Activated CD8-positive, alpha-beta T cell treated with anti-CD3 and anti-CD28 coated beads for 36 hours (primary cell): ENCODE measurements around the gene OLFM2. TPM values are rescaled to one million over a fixed set of nuclear protein-coding genes. Genes with fewer than 3 reads are reported as not detected.

Experiments used
- ATAC-seq: fragments of 200-7000 bp; cut with Tn5 transposase; one replicate; pipeline ENCODE4 v1.10.0; 2021; ENCODE audit warnings: mild to moderate bottlenecking, moderate library complexity
- CTCF ChIA-PET: fragments of 350-600 bp; sonication (Branson Sonifier 250); formaldehyde crosslinking; loops from one replicate; lab custom pipeline; 2021; ENCODE audit warnings: antibody characterized with exemption; lab: Charles Lee
- POLR2A ChIA-PET: fragments of 350-600 bp; sonication (Branson Sonifier 250); formaldehyde crosslinking; loops from one replicate; lab custom pipeline; 2021; ENCODE audit warnings: antibody characterized with exemption; lab: Charles Lee
- DNase-seq: peaks from one replicate; pipeline ENCODE4 v3.0.0-alpha.2; 2020
- H3K27ac Mint-ChIP-seq: one replicate; pipeline ENCODE4 v1.8.0; 2021; ENCODE audit warnings: mild to moderate bottlenecking, mixed read lengths
- H3K27me3 Mint-ChIP-seq: one replicate; pipeline ENCODE4 v1.8.0; 2021; ENCODE audit warnings: mixed read lengths
- H3K36me3 Mint-ChIP-seq: one replicate; pipeline ENCODE4 v1.8.0; 2021; ENCODE audit warnings: low read depth, mixed read lengths
- H3K4me1 Mint-ChIP-seq: one replicate; pipeline ENCODE4 v1.8.0; 2021; ENCODE audit warnings: low read depth, mixed read lengths
- H3K4me3 Mint-ChIP-seq: one replicate; pipeline ENCODE4 v1.8.0; 2021; ENCODE audit warnings: mild to moderate bottlenecking, moderate library complexity, mixed read lengths
- H3K9me3 Mint-ChIP-seq: one replicate; pipeline ENCODE4 v1.8.0; 2021; ENCODE audit warnings: mixed read lengths
- intact Hi-C: fragments of 100-400 bp; cut with micrococcal nuclease; formaldehyde crosslinking; loops from one replicate; pipeline ENCODE4 v1.10.0; 2022
- total RNA-seq, 2 experiments: library from RNA; stranded (reverse); gene quantifications; one replicate each; pipeline ENCODE4 v1.2.3, GENCODE V29; 2021
- TF ChIP-seq, protein P1 (sequence below): fragments of 200-600 bp; IDR thresholded peaks from one replicate; pipeline ENCODE4 v1.8.0; 2022; ENCODE audit warnings: antibody characterized with exemption, mild to moderate bottlenecking

The OLFM2 gene
- total RNA-seq, 2 experiments from 2014 or later, result 2.7 to 3.2 TPM

DNA sequence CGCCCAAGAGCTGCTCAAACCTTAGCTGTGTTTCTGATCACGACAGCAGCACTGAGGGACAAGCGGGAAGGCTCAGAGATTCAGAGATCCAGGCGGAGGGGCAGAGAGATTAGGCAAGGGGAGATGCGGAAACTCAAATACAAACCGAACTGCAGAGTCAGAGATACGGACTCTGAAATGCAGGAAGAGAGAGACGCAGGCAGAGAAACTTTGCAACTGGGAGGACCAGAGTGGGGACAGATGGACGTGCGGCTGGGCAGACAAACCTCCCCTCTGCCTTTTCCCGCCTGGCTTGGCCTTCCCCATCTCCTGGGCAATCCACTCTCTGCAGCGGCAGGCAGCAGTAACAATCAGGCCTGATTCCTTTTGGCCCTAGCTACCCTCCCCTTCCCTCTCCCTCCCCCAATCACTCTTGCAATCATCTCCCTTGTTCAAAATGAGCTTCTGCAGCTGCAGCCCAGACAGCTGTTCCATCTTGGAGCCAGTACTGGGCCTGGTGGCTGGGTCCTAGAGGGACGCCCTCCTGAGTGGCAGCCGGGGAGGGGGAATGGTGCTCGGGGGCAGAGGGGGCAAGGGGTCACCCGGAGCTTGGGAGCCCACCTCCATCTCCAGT, 29.7 kb downstream of the OLFM2 start:
- H3K4me3 Mint-ChIP-seq, result no peak overlapping the region
- H3K27ac Mint-ChIP-seq, result no peak overlapping the region
- peaks cover 3% of the 10 kb centered on the region for H3K27me3 Mint-ChIP-seq
- no peak for ATAC-seq
- no peaks in the 10 kb centered on the region for H3K36me3 Mint-ChIP-seq
- ChIA-PET CTCF (no interaction called here), POLR2A (interaction anchor here (1.0 kb wide), 1 partner anchor 9 kb away, joined by 3 read pairs; no protein-coding TSS in a partner anchor)
- DNase-seq, result no peak
- H3K9me3 Mint-ChIP-seq, result no peaks in the 10 kb centered on the region
- H3K4me1 Mint-ChIP-seq, result no peaks in the 10 kb centered on the region
- TF ChIP-seq, protein P1, sequence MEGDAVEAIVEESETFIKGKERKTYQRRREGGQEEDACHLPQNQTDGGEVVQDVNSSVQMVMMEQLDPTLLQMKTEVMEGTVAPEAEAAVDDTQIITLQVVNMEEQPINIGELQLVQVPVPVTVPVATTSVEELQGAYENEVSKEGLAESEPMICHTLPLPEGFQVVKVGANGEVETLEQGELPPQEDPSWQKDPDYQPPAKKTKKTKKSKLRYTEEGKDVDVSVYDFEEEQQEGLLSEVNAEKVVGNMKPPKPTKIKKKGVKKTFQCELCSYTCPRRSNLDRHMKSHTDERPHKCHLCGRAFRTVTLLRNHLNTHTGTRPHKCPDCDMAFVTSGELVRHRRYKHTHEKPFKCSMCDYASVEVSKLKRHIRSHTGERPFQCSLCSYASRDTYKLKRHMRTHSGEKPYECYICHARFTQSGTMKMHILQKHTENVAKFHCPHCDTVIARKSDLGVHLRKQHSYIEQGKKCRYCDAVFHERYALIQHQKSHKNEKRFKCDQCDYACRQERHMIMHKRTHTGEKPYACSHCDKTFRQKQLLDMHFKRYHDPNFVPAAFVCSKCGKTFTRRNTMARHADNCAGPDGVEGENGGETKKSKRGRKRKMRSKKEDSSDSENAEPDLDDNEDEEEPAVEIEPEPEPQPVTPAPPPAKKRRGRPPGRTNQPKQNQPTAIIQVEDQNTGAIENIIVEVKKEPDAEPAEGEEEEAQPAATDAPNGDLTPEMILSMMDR, result no peak
- intact Hi-C loops, result no loop called here

DNA sequence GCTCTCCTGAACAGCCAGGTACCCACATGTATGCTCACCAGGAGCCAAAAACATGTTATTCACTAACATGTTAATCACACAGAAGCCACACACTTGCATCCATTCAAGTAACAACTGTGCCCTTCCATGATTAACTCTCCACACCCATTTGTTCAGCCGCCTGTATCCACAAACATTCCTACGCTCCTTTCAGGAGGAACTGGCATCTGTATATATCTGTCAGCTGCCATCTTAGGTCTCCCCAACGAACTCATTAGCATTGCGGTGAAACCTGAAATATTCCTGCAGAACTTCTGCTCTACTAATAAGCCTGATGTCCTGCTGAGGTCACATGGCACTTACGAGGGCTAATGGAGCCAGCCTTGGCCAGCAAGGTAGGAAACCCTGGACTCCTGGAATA, 33.0 kb downstream of the OLFM2 start:
- H3K27me3 Mint-ChIP-seq, result peaks cover 14% of the 10 kb centered on the region
- POLR2A ChIA-PET, result no interaction called here
- intact Hi-C loops, result no loop called here
- no peak overlapping the region for H3K27ac Mint-ChIP-seq
- no peaks in the 10 kb centered on the region for H3K9me3 Mint-ChIP-seq
- CTCF ChIA-PET, result interaction anchor here (1.6 kb wide), 1 partner anchor 124 kb away, joined by 3 read pairs; no protein-coding TSS in a partner anchor
- no peak for ATAC-seq
- TF ChIP-seq, protein P1, result no peak
- no peak for DNase-seq
- H3K4me3 Mint-ChIP-seq, result no peak overlapping the region
- no peaks in the 10 kb centered on the region for H3K36me3 Mint-ChIP-seq
- H3K4me1 Mint-ChIP-seq, result no peaks in the 10 kb centered on the region

DNA sequence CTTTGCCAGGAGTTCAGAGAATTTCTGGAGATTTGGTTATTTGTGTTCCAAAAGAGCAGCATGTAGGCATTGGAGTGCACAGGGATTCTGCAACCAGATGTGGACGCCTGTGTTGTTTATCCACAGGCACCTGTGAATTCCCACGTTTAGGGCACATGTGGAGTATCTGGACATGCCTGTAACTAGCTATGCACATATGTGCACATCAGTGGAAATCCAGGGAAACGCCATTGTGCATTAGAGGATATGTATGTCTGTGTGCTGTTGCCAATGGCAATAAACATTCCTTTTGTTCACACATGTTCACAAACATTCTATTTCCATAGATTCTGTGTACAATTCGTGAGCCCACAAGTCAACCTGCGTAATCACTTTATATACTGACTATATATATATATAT, 34.7 kb downstream of the OLFM2 start:
- ChIA-PET CTCF (no interaction called here), POLR2A (no interaction called here)
- TF ChIP-seq, protein P1, result no peak
- no peaks in the 10 kb centered on the region for H3K4me1 Mint-ChIP-seq
- no peaks in the 10 kb centered on the region for H3K36me3 Mint-ChIP-seq
- DNase-seq, result no peak
- no peaks in the 10 kb centered on the region for H3K9me3 Mint-ChIP-seq
- intact Hi-C loops, result no loop called here
- ATAC-seq, result no peak
- H3K27ac Mint-ChIP-seq, result no peak overlapping the region
- no peak overlapping the region for H3K4me3 Mint-ChIP-seq
- peaks cover 14% of the 10 kb centered on the region for H3K27me3 Mint-ChIP-seq

DNA sequence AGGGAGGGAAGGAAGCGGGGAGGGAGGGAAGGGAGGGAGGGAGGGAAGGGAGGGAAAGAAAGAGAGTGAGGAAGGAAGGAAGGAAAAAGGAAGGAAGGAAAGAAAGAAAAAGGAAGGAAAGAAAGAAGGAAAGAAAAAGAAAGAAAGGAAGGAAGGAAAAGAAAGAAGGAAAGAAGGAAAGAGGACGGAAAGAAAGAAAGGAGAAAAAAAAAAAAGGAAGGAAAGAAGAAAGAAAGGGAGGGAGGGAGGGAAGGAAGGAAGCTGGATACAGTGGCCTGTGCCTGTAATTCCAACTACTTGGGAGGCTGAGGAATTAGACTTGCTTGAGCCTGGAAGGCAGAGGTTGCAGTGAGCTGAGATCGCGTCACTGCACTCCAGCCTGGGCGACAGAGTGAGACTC, 35.3 kb downstream of the OLFM2 start:
- H3K4me1 Mint-ChIP-seq, result no peaks in the 10 kb centered on the region
- peaks cover 14% of the 10 kb centered on the region for H3K27me3 Mint-ChIP-seq
- ChIA-PET CTCF (no interaction called here), POLR2A (no interaction called here)
- no peaks in the 10 kb centered on the region for H3K36me3 Mint-ChIP-seq
- H3K27ac Mint-ChIP-seq, result no peak overlapping the region
- H3K4me3 Mint-ChIP-seq, result no peak overlapping the region
- TF ChIP-seq, protein P1, result no peak
- intact Hi-C loops, result no loop called here
- ATAC-seq (no peak), DNase-seq (no peak)
- no peaks in the 10 kb centered on the region for H3K9me3 Mint-ChIP-seq

DNA sequence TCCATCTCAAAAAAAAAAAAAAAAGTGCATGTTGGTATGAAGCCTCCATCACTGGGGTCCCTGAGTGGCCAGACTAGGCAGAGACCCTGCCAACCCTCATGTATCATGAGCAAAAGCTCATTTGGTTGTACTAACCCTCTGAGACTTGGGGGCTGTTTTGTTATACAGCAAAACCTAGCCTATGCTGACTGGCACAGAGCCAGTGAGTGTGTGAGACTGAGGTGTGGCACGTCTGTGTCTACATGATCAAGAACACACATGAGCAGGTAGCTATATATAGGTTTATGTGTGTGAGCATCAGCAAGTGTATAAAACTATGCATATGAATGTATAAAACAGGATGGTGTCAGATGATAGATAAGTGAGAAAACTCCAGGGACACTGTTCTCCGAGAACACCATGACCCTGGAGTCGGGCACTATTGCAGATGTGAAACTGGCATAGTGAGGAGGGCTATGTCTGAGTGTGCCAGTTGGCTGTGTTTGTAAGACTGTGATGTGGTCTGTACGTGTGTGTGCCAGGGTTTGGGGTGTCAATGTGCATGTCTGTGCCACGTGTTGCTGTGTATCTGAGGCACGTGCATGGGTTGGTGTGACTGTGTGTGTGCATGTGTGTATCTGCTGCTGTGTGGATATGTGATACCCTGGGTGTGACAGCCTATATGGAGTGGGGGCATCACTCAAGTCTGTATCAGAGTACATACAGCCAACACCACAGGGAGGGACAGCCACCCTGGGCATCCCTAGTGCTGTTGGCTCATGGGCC, 44.5 kb downstream of the OLFM2 start:
- ChIA-PET CTCF (interaction anchor here (1.2 kb wide), 1 partner anchor 136 kb away, joined by 3 read pairs; no protein-coding TSS in a partner anchor), POLR2A (no interaction called here)
- Mint-ChIP-seq H3K27me3 (peaks cover 1% of the 10 kb centered on the region), H3K4me1 (peaks cover 3% of the 10 kb centered on the region), H3K27ac (no peak overlapping the region), H3K4me3 (no peak overlapping the region), H3K36me3 (no peaks in the 10 kb centered on the region), H3K9me3 (no peaks in the 10 kb centered on the region)
- intact Hi-C loops, result no loop called here
- ATAC-seq (no peak), DNase-seq (no peak)
- TF ChIP-seq, protein P1, result no peak
